Activated naive CD4-positive, alpha-beta T cell treated with Interleukin-2 at 50 U/mL for 16 hours (primary cell): ENCODE measurements around the gene INTS3.
"Not testable (repeated sequence)": the region's sequence is repeated elsewhere in the genome, so short reads cannot be mapped to it uniquely, and the experiment has no call there.

ENCODE experiments used
- DNase-seq: peaks from one replicate; pipeline ENCODE4 v3.0.0-alpha.2; 2020

INTS3 gene

DNA sequence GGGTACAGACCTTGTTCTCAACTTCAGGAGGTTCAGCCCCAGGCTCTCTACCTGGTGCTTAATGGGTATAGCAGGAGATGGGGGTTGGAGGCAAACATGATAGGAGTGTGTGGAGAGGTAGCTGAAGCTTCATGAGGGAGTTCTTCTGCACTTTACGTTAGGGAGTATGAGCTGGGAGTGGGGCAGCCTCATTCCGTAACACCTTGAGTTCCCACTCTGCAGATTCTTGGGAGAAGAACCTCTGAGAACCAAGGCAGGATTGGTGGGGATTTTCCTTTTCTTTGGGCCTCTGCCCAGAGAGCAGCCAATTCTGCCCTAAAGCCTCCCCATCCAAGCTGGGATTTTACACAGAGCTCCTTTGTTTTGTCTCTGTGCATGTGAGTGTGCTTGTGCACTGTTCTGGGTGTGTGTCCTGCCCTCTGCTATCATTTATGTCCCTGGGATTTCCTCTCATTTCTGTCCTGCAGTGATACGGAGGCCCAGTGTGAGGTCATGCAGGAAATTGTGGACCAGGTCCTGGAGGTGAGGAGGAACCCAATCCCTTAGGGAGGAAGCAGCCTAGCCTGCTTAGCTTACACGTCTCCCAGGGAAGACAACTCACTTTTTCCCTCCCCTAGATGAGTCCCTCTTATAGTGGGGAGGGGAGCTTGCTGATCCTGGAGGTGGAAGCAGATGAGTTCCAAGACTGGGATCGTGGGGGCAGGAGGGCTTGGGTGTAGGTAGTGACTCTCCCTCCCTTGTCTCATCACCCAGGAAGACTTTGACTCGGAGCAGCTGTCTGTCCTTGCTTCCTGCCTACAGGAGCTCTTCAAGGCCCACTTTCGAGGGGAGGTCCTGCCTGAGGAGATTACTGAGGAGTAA, 35.7 kb downstream of the INTS3 start:
- no peak for DNase-seq

- DNase-seq: no peak
Observed at GRCh38 chr1:153764310-153764709, 36.5 kb downstream of the INTS3 start.

- not testable (repeated sequence) for DNase-seq
Observed at GRCh38 chr1:153766663-153767062, 38.8 kb downstream of the INTS3 start.

DNA sequence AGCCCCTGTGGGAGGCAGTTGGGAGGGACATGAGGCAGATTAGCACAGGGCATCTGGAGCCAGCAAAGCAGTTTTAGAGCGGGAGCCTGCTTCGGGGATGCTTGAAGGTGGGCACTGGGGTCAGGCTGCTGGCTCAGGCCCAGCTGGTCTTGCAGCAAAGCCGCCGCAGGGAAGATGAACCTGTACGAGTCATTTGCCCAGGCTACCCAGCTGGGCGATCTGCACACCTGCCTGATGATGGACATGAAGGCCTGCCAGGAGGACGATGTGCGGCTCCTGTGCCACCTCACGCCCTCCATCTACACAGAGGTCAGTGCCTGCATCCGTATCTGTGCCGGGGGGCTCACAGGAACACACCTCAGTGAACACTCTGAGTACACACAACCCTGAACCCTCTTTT, 39.7 kb downstream of the INTS3 start:
- DNase-seq: no peak

GRCh38 chr1:153768316-153769181, 40.7 kb downstream of the INTS3 start:
- no peak for DNase-seq

DNA sequence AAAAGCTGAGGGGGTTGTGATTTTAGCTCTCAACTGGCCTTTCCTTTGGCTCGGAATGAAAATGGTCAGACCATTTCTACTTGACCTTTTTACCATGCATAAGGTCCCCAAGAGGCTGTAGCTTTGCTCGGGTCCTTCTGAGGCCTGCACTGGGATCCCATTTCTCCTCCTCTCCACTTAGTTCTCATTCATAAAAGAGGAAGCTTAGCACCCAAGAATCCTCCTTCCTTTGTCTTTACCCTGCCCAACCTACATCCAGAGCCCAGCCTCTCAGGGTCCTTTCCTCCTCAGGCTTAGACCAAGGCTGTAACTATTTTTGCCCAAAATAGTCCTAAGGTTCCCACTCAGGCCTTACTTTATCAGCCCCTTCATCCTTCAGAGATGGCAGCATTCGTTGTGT, 41.4 kb downstream of the INTS3 start:
- no peak for DNase-seq

DNA sequence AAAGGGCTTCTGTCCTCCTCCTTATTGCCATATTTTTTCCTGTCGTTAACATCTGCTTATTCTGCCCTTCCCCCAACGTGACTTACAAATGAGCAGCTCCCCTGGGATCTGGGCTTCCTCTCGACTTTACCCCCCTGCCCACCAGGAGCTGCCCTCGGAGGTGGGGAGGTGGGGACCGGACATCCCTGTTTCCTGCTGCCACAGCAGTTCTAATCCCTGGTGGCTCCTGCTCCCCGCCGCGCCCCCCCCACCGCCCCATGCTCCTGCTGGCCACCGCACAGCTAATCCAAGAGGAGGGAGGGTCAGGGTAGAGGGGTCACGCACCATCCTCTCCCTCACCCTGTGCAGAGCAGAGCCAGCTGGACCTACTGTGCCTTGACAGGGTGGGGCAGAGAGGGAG, 42.9 kb downstream of the INTS3 start:
- DNase-seq: no peak

GRCh38 chr1:153771261-153771660, 43.4 kb downstream of the INTS3 start:
- no peak for DNase-seq

- DNase-seq: no peak
Observed at GRCh38 chr1:153771841-153772593, 44.2 kb downstream of the INTS3 start.

- no peak for DNase-seq
Observed at GRCh38 chr1:153773096-153773921, 45.5 kb downstream of the INTS3 start.

DNA sequence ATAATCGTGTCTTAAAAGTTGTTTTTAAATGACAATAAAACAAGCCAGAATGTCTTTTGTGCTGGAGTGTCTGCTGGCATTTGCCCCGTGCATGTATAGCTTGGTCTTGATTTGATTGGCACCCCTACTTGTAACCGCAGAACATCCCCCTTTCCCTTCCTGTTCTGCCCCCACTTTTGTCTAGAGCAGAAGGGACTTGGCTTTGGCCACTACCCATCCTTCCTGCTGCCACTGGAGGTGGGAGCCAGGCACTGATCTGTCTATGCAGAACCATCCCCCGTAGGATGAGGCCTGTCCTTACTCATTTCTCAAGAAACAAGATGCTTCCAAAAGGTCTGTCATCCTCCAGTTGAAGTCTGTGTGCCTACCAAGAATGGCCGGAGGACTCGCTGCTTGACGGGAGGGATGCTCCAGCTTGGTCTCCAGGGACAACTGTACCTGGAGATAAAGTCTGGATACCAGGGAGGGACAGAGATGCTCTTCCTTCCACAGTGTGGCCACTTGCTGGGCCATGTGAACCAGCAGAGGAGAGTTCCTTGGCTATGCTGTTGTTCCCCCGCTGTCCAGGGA, 46.3 kb downstream of the INTS3 start:
- no peak for DNase-seq

DNA sequence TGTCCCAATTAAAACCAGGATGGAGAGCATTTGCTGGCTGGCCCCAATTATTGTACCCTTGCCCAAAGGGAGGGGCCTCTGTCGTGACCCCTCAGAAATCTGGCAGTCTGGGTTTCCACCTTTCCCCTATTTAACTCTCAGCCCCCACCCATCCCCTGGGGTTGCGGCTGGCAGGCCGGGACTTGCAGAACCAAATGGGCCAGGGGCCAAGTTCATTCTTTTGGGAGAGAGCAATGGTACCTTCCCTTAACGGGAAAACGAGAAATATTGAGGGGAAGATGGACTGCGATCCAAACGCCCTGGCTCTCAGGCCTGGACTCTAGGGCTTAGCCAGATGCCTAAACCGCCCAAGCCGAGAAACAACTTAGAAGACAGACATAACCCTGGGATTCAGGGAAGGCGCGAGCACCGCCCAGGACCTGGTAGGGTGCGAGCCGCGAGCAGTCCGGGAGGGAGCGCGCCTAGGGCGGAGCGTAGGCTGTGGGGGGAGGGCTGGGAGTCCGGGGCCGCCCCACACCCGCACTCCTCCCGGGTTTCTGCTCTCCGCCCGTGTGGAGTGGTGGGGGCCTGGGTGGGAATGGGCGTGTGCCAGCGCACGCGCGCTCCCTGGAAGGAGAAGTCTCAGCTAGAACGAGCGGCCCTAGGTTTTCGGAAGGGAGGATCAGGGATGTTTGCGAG, 47.1 kb downstream of the INTS3 start, which contains the start of gene SLC27A3:
SLC27A3 (plus strand) TSS at position 628 of the 678 bp plus-strand sequence. CDS start 91 bp downstream, outside the sequence.
- DNase-seq: no peak

DNA sequence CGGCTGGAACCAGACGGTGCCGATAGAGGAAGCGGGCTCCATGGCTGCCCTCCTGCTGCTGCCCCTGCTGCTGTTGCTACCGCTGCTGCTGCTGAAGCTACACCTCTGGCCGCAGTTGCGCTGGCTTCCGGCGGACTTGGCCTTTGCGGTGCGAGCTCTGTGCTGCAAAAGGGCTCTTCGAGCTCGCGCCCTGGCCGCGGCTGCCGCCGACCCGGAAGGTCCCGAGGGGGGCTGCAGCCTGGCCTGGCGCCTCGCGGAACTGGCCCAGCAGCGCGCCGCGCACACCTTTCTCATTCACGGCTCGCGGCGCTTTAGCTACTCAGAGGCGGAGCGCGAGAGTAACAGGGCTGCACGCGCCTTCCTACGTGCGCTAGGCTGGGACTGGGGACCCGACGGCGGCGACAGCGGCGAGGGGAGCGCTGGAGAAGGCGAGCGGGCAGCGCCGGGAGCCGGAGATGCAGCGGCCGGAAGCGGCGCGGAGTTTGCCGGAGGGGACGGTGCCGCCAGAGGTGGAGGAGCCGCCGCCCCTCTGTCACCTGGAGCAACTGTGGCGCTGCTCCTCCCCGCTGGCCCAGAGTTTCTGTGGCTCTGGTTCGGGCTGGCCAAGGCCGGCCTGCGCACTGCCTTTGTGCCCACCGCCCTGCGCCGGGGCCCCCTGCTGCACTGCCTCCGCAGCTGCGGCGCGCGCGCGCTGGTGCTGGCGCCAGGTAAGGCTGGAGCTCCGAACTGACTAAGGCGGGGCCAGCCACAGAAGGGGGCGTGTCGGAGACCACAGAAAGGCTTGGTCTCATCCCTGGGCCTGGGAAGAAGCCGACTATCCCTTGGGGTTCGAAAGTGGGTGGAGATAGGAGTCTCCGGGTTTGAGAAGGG, 47.8 kb downstream of the INTS3 start:
- DNase-seq: peak; percentile 65

- no peak for DNase-seq
Observed at GRCh38 chr1:153776352-153776751, 48.5 kb downstream of the INTS3 start.

GRCh38 chr1:153776845-153777370, 49.1 kb downstream of the INTS3 start:
- DNase-seq: no peak

DNA sequence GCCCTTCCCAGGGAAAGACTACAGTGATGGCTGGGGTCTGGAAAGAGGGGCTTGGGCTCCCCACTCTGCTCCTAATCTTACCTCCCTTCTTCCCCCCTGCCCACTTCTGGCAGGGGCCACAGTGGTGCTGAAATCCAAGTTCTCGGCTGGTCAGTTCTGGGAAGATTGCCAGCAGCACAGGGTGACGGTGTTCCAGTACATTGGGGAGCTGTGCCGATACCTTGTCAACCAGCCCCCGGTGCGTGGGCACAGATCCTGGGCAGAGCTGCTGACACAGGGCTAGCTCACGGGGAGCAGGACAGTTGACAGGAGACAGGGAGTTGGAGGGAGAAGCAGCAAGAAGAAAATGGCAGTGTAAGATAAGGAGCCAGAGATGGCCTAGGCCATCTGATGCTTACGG, 49.8 kb downstream of the INTS3 start:
- no peak for DNase-seq

DNA sequence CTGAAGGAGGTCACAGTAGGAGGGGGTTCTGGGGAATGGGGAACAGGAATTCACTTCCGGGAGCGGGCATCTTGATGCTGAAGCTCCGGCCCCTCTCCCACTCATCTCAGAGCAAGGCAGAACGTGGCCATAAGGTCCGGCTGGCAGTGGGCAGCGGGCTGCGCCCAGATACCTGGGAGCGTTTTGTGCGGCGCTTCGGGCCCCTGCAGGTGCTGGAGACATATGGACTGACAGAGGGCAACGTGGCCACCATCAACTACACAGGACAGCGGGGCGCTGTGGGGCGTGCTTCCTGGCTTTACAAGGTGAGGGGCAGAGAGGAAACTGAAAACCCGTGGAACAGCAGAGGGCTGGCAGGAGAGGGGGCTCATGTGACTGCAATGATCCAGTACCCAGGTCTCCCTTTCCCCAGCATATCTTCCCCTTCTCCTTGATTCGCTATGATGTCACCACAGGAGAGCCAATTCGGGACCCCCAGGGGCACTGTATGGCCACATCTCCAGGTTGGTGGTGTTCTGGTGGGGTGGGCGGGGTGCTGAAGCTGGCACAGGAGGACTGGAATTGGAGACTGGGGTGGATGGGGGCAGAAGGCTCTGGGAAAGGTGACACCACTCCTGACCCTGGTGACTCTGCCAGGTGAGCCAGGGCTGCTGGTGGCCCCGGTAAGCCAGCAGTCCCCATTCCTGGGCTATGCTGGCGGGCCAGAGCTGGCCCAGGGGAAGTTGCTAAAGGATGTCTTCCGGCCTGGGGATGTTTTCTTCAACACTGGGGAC, 50.4 kb downstream of the INTS3 start:
- no peak for DNase-seq

DNA sequence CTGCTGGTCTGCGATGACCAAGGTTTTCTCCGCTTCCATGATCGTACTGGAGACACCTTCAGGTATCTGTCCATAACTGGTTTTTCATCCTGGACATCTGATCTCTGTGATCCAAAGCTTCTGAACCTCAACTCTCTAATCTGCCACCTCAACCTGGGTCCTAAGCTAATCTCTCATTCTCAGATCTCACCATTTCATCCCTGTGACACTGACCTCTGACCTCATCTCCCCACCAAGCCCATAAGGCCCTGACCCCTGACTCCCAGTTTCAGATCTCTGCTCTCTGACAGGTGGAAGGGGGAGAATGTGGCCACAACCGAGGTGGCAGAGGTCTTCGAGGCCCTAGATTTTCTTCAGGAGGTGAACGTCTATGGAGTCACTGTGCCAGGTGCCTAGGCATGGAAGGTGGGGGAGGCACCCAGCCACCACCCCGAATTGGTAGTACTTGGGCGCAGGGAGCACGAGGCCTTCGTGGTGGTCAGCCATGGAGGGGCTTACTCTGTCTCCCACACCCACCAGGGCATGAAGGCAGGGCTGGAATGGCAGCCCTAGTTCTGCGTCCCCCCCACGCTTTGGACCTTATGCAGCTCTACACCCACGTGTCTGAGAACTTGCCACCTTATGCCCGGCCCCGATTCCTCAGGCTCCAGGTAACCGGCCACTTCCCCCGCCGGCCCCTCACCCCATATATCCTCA, 51.1 kb downstream of the INTS3 start:
- DNase-seq: no peak
